ENCODE measurements around the gene ACADL.

ACADL gene

GRCh38 chr2:210170446-210171303, 54.6 kb downstream of the ACADL start:
- H3K4me3 ChIP-seq (ENCODE audit: low read depth, low read length), result peak overlapping the region; percentile 99
- TF ChIP-seq CTCF (IDR thresholded peaks at IDR 0.05; ENCODE audit: insufficient read depth, low read depth, low read length, missing control alignments), result no peak
- peak; percentile 97 for DNase-seq (ENCODE audit: low read depth)

GRCh38 chr2:210170196-210170445, 55.1 kb downstream of the ACADL start:
- DNase-seq (ENCODE audit: low read depth), result no peak
- no peak for TF ChIP-seq CTCF (IDR thresholded peaks at IDR 0.05; ENCODE audit: insufficient read depth, low read depth, low read length, missing control alignments)
- H3K4me3 ChIP-seq (ENCODE audit: low read depth, low read length), result peak overlapping the region; percentile 99

- peak; percentile 60 for DNase-seq (ENCODE audit: low read depth)
- peak overlapping the region; percentile 99 for H3K4me3 ChIP-seq (ENCODE audit: low read depth, low read length)
- TF ChIP-seq CTCF (IDR thresholded peaks at IDR 0.05; ENCODE audit: insufficient read depth, low read depth, low read length, missing control alignments), result no peak
Observed at GRCh38 chr2:210169516-210170195, 55.6 kb downstream of the ACADL start.

- H3K4me3 ChIP-seq (ENCODE audit: low read depth, low read length), result no peak overlapping the region
- DNase-seq (ENCODE audit: low read depth), result no peak
- TF ChIP-seq CTCF (IDR thresholded peaks at IDR 0.05; ENCODE audit: insufficient read depth, low read depth, low read length, missing control alignments), result no peak
Observed at GRCh38 chr2:210167227-210167626, 58.0 kb downstream of the ACADL start.

- no peak for DNase-seq (ENCODE audit: low read depth)
- H3K4me3 ChIP-seq (ENCODE audit: low read depth, low read length), result no peak overlapping the region
- TF ChIP-seq CTCF (IDR thresholded peaks at IDR 0.05; ENCODE audit: insufficient read depth, low read depth, low read length, missing control alignments), result no peak
Observed at GRCh38 chr2:210162466-210163124, 62.7 kb downstream of the ACADL start.

- no peak for DNase-seq (ENCODE audit: low read depth)
- TF ChIP-seq CTCF (IDR thresholded peaks at IDR 0.05; ENCODE audit: insufficient read depth, low read depth, low read length, missing control alignments), result no peak
- H3K4me3 ChIP-seq (ENCODE audit: low read depth, low read length), result no peak overlapping the region
Observed at GRCh38 chr2:210159059-210159458, 66.2 kb downstream of the ACADL start.

Data from GM12865 (cell line).